ENCODE results near the gene GNAT3.

DNA sequence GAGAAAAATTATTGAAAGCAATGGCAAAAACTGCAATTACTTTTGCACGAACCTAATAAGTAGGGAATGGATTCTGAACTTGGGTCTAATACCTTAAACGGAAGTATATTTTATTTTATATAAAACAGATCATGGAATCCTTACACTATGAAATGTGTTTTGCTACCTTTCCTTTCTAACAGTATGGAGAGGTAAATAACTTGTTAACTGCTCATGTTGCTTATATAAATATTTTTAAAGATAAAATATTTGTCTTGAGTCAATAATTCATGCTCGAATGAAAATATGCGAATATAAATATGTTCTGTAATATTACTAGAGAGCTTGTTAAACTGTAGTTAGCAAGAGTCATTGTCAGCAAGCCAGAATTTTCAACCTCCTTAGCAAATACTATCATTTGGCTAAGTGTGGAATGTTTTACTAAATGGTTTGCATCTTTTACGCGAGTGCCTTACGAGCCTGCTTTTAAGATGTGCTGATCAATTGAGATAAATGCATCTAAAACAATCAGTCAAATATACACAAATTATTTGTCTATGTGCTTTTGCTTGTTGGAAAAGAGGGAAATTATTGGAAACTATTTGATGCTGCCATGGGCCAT lies 5.9 kb downstream of the GNAT3 start:
- TF ChIP-seq, protein P1, sequence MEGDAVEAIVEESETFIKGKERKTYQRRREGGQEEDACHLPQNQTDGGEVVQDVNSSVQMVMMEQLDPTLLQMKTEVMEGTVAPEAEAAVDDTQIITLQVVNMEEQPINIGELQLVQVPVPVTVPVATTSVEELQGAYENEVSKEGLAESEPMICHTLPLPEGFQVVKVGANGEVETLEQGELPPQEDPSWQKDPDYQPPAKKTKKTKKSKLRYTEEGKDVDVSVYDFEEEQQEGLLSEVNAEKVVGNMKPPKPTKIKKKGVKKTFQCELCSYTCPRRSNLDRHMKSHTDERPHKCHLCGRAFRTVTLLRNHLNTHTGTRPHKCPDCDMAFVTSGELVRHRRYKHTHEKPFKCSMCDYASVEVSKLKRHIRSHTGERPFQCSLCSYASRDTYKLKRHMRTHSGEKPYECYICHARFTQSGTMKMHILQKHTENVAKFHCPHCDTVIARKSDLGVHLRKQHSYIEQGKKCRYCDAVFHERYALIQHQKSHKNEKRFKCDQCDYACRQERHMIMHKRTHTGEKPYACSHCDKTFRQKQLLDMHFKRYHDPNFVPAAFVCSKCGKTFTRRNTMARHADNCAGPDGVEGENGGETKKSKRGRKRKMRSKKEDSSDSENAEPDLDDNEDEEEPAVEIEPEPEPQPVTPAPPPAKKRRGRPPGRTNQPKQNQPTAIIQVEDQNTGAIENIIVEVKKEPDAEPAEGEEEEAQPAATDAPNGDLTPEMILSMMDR (conservative IDR thresholded peaks at IDR 0.05), result no peak
- TF ChIP-seq EZH2 (IDR thresholded peaks at IDR 0.05; ENCODE audit: low read depth), result no peak
